Panc1 (cell line): ENCODE results near the gene AIG1. TPM values are rescaled to one million over a fixed set of nuclear protein-coding genes. Genes with fewer than 3 reads are reported as not detected.

ENCODE experiments used
- ATAC-seq: fragments of 200-7000 bp; cut with Tn5 transposase; 2 replicates; pipeline ENCODE4 v1.9.1; 2020; ENCODE audit warnings: mild to moderate bottlenecking, moderate library complexity
- BruUV-seq: library from RNA; stranded (reverse); fragments of 400-500 nt; replicated peaks from 2 replicates; lab custom pipeline; 2021; lab: Mats Ljungman, UMichigan
- CTCF ChIA-PET: fragments of 300-600 bp; sonication (Branson Sonifier 250); formaldehyde crosslinking; loops from one replicate; lab custom pipeline; 2022; ENCODE audit warnings: antibody characterized with exemption; lab: Charles Lee
- POLR2A ChIA-PET: fragments of 300-600 bp; sonication (Branson Sonifier 250); formaldehyde crosslinking; loops from one replicate; lab custom pipeline; 2022; ENCODE audit warnings: antibody characterized with exemption; lab: Charles Lee
- DNase-seq: peaks from one replicate; pipeline ENCODE4 v3.0.0-alpha.2; 2010; ENCODE audit warnings: low read depth, low spot score
- H3K27ac ChIP-seq: 2 replicates; pipeline ENCODE4 v1.5.1; 2011; ENCODE audit warnings: mild to moderate bottlenecking, low read length, inconsistent platforms
- H3K27me3 ChIP-seq: fragments of 200-500 bp; sonication (Bioruptor generic); 2 replicates; pipeline ENCODE4 v1.6.0; 2014; ENCODE audit warnings: low read length, inconsistent platforms; ENCODE audit not compliant: control insufficient read depth, insufficient read depth
- H3K36me3 ChIP-seq: fragments of 200-500 bp; sonication (Bioruptor generic); 2 replicates; pipeline ENCODE4 v1.5.1; 2014; ENCODE audit warnings: inconsistent platforms, mild to moderate bottlenecking, low read length, moderate library complexity; ENCODE audit not compliant: control insufficient read depth, insufficient read depth
- H3K4me1 ChIP-seq: 2 replicates; pipeline ENCODE4 v1.5.1; 2011; ENCODE audit warnings: inconsistent platforms, mild to moderate bottlenecking, low read length, moderate library complexity; ENCODE audit not compliant: control insufficient read depth, insufficient read depth
- H3K4me3 ChIP-seq, 2 experiments: 2 replicates each; pipeline ENCODE4 v1.5.1; 2011 to 2012; ENCODE audit warnings: low read depth in 2 of 2, low read length in 2 of 2, mild to moderate bottlenecking in 2 of 2, inconsistent platforms in 1 of 2, moderate library complexity in 1 of 2
- H3K9me3 ChIP-seq: fragments of 200-500 bp; sonication (Bioruptor generic); 2 replicates; pipeline ENCODE4 v1.5.1; 2014; ENCODE audit warnings: low read depth, mild to moderate bottlenecking, inconsistent platforms, low read length, moderate library complexity; ENCODE audit not compliant: control insufficient read depth, insufficient read depth
- POLR2AphosphoS5 ChIP-seq: IDR thresholded peaks from 2 replicates; pipeline ENCODE4 v1.6.1; 2012; ENCODE audit warnings: mild to moderate bottlenecking, low read depth, low read length, moderate library complexity
- SIN3A ChIP-seq: IDR thresholded peaks from 2 replicates; pipeline ENCODE4 v1.6.1; 2012; ENCODE audit warnings: low read depth, mild to moderate bottlenecking, low read length, moderate library complexity, borderline replicate concordance; ENCODE audit not compliant: insufficient read depth
- TCF7L2 ChIP-seq: IDR thresholded peaks from 2 replicates; pipeline ENCODE4 v1.6.1; 2011; ENCODE audit warnings: mild to moderate bottlenecking, low read depth, low read length, inconsistent platforms
- in situ Hi-C: cut with HindIII; loops from 2 replicates; pipeline ENCODE4 v1.10.0; 2016; ENCODE audit warnings: low sequenced_read_pairs, low pct_unique_long_range_greater_than_20kb
- intact Hi-C: fragments of 100-400 bp; cut with micrococcal nuclease; formaldehyde crosslinking; loops from one replicate; pipeline ENCODE4 v1.10.0; 2022; ENCODE audit not compliant: unreplicated experiment
- total RNA-seq: library from RNA; stranded (reverse); gene quantifications from one replicate; pipeline ENCODE4 v1.2.1, GENCODE V29; 2021; ENCODE audit not compliant: unreplicated experiment
- TF ChIP-seq, protein P1 (sequence below): fragments of 450-650 bp; IDR thresholded peaks from 2 replicates; pipeline ENCODE4 v1.5.1; 2017; ENCODE audit warnings: mild to moderate bottlenecking
- TF ChIP-seq, protein P2 (sequence below), 2 experiments: IDR thresholded peaks; 2 replicates each; pipeline ENCODE4 v1.6.1; 2011 to 2012; ENCODE audit warnings: low read depth in 2 of 2, control low read depth in 1 of 2, low read length in 1 of 2, mild to moderate bottlenecking in 1 of 2, moderate library complexity in 1 of 2; ENCODE audit not compliant: insufficient read depth in 1 of 2

AIG1 gene
- total RNA-seq, 1 experiment from 2014 or later: 23.9 TPM

DNA sequence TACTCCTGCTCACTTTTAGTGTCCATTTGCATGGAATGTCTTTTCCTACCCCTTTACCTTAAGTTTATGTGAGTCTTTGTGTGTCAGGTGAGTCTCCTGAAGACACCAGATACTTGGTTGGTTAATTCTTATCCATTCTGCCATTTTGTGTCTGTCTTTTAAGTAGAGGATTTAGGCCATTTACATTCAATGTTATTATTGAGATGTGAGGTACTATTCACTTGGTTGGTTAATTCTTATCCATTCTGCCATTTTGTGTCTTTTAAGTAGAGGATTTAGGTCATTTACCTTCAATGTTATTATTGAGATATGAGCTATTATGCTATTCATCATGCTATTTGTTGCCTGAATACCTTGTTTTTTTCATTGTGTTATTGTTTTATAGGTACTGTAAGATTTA is 113.8 kb downstream of the AIG1 start:
- H3K4me1 ChIP-seq: no peaks in the 10 kb centered on the region
- no peak overlapping the region for H3K27ac ChIP-seq
- no peaks in the 10 kb centered on the region for H3K9me3 ChIP-seq
- POLR2A ChIA-PET: interaction anchor here (0.6 kb wide), 1 partner anchor 133 kb away, joined by 4 read pairs; no protein-coding TSS in a partner anchor
- CTCF ChIA-PET: interaction anchor here (0.6 kb wide), 1 partner anchor 616 kb away, joined by 3 read pairs; no protein-coding TSS in a partner anchor
- intact Hi-C loops: no loop called here
- no peak for TF ChIP-seq POLR2AphosphoS5
- TF ChIP-seq, protein P1, sequence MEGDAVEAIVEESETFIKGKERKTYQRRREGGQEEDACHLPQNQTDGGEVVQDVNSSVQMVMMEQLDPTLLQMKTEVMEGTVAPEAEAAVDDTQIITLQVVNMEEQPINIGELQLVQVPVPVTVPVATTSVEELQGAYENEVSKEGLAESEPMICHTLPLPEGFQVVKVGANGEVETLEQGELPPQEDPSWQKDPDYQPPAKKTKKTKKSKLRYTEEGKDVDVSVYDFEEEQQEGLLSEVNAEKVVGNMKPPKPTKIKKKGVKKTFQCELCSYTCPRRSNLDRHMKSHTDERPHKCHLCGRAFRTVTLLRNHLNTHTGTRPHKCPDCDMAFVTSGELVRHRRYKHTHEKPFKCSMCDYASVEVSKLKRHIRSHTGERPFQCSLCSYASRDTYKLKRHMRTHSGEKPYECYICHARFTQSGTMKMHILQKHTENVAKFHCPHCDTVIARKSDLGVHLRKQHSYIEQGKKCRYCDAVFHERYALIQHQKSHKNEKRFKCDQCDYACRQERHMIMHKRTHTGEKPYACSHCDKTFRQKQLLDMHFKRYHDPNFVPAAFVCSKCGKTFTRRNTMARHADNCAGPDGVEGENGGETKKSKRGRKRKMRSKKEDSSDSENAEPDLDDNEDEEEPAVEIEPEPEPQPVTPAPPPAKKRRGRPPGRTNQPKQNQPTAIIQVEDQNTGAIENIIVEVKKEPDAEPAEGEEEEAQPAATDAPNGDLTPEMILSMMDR: no peak
- in situ Hi-C loops: no loop called here
- no peaks in the 10 kb centered on the region for H3K27me3 ChIP-seq
- H3K36me3 ChIP-seq: no peaks in the 10 kb centered on the region
- BruUV-seq: no TSS peak
- DNase-seq (no peak), ATAC-seq (no peak)
- H3K4me3 ChIP-seq: no peak overlapping the region

DNA sequence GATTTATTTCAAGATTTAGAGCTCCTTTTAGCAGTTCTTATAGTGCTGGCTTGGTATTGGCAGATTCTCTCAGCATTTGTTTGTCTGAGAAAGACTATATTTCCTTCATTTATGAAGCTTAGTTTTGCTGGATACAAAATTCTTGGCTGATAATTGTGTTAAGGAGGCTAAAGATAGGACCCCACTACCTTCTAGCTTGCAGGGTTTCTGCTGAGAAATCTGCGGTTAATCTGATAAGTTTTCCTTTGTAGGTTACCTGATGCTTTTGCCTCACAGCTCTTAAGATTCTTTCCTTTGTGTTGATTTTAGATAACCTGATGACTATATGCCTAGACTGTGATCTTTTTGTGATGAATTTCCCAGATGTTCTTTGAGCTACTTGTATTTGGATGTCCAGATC is 114.3 kb downstream of the AIG1 start:
- ChIA-PET CTCF (interaction anchor here (0.6 kb wide), 1 partner anchor 615 kb away, joined by 3 read pairs; no protein-coding TSS in a partner anchor), POLR2A (interaction anchor here (0.6 kb wide), 1 partner anchor 133 kb away, joined by 4 read pairs; no protein-coding TSS in a partner anchor)
- Histone ChIP-seq H3K36me3 (no peaks in the 10 kb centered on the region), H3K4me1 (no peaks in the 10 kb centered on the region), H3K27me3 (no peaks in the 10 kb centered on the region), H3K27ac (no peak overlapping the region), H3K9me3 (no peaks in the 10 kb centered on the region), H3K4me3 (no peak overlapping the region)
- in situ Hi-C loops (no loop called here), intact Hi-C loops (no loop called here)
- no TSS peak for BruUV-seq
- no peak for TF ChIP-seq TCF7L2
- TF ChIP-seq, protein P1: no peak
- no peak for TF ChIP-seq POLR2AphosphoS5
- TF ChIP-seq, protein P2, sequence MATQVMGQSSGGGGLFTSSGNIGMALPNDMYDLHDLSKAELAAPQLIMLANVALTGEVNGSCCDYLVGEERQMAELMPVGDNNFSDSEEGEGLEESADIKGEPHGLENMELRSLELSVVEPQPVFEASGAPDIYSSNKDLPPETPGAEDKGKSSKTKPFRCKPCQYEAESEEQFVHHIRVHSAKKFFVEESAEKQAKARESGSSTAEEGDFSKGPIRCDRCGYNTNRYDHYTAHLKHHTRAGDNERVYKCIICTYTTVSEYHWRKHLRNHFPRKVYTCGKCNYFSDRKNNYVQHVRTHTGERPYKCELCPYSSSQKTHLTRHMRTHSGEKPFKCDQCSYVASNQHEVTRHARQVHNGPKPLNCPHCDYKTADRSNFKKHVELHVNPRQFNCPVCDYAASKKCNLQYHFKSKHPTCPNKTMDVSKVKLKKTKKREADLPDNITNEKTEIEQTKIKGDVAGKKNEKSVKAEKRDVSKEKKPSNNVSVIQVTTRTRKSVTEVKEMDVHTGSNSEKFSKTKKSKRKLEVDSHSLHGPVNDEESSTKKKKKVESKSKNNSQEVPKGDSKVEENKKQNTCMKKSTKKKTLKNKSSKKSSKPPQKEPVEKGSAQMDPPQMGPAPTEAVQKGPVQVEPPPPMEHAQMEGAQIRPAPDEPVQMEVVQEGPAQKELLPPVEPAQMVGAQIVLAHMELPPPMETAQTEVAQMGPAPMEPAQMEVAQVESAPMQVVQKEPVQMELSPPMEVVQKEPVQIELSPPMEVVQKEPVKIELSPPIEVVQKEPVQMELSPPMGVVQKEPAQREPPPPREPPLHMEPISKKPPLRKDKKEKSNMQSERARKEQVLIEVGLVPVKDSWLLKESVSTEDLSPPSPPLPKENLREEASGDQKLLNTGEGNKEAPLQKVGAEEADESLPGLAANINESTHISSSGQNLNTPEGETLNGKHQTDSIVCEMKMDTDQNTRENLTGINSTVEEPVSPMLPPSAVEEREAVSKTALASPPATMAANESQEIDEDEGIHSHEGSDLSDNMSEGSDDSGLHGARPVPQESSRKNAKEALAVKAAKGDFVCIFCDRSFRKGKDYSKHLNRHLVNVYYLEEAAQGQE (IDR thresholded peaks at IDR 0.05; ENCODE audit: insufficient read depth in 1 of 2, low read depth in 2 of 2, low read length in 1 of 2): no peak
- no peak for TF ChIP-seq SIN3A
- DNase-seq: no peak
- ATAC-seq: no peak
